Activated T-cell treated with anti-CD3 and anti-CD28 coated beads for 48 hours (primary cell): Measurements from ENCODE around the gene INTS3.
A peak's percentile ranks its signal among the peaks of the same experiment; 100 is the strongest.
"Not testable (repeated sequence)": the region's sequence is repeated elsewhere in the genome, so short reads cannot be mapped to it uniquely, and the experiment has no call there.

ENCODE experiments used
- DNase-seq: peaks from one replicate; pipeline ENCODE4 v3.0.0-alpha.2; 2020; ENCODE audit warnings: low read depth

Gene INTS3

DNA sequence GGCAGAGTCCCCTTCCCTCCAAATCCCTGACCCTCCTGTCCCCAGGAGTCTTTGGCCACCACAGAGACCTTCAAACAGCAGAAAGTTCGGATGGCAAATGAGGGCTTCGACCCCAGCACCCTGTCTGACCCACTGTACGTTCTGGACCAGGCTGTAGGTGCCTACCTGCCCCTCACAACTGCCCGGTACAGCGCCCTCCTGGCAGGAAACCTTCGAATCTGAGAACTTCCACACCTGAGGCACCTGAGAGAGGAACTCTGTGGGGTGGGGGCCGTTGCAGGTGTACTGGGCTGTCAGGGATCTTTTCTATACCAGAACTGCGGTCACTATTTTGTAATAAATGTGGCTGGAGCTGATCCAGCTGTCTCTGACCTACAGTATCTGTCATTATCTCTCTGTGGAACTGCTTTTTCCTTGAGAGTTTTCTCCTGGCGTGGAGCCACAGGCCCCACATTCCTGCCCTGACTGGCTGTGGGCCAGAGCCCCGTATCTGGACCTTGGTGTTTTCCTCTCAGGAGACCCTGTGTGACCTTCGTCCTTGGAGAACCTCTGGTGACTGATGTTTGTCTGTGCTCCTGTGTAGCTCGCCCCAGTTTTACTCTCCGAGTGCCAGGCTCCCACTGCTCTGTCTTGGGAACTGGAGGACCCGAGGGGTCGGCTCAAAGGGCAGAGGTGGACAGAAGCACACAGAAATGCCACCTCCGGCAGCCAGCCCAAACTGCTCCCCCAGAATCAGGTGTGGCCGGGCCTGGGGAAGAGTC is 52.1 kb downstream of the INTS3 start:
- no peak for DNase-seq

DNA sequence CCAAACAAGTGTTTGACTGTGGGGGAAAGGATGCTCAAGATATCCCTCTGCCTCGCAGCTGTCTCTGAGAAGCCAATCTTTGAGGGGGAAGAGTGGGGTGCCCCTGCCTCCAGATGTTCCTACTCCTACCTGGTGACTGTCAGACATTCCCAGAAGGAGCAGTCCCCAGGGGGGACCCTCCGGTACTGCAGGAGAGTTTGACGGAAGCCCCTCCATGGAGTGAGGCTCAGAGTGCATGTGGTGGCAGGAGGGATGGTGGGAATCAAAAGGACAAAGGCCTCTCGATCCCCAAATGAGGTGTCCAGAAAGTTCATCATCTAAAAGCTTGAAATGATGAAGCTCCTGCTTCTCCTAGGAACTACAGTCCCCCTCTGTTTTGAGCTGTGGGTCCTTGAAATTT is 52.7 kb downstream of the INTS3 start:
- no peak for DNase-seq

DNA sequence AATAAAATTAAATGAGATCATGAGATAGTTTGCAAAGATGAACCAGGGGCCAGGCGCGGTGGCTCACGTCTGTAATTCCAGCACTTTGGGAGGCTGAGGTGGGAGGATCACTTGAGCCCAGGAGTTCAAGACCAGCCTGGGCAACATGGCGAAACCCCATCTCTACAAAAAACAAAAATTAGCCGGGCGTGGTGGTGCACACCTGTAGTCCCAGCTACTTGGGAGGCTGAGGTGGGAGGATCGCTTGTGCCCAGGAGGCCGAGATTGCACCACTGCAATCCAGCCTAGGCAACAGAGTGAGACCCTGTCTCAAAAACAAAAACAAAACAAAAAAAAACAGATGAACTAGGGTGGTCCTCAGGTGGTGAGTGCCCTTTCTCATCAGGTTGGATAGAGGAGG is 54.8 kb downstream of the INTS3 start:
- not testable (repeated sequence) for DNase-seq

DNA sequence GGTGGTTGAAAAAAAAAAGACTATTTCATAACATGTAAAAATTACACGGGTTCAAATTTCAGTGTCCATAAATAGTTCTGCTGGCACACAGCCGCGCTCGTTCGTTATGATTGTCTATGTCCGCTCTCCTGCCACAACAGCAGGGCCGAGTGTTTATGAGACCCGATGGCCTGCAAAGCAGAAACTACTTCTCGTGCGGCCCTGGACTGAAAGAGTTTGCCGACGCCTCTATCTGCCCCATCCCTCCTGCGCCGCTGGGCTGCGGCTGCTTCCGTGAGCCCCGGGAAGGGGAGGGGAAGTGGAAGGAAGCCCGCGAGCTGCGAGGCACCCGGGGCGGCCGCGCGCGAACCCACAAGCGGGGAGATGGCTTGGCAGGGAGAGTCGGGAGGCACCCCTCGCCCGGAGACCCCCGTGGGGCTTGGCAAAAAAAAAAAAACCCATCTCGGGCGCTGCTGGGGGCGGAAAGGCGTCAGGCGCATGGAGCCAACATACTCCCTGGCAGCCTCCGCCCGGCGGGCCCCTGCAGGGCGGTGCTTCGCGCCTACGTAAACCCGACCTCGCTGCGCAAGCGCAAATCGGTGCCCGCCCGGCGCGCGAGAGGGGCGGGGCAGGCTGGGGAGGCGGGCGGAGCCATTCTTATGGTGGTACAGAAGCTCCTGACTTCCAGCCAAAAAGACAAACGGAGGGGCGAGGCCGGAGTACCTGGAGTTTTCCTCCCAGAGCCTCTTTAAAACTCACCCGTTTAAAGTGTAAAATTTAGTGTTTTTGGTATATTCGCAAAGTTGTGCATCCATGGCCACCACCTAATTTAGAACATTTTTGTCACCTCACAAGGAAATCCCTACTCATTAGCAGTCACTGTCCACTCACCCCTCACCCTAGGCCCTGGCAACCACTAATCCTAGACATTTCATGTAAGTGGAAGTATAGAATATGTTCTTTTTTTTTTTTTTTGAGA is 55.7 kb downstream of the INTS3 start:
- peak; percentile 92 for DNase-seq

- DNase-seq: no peak
These were observed 58.4 kb downstream of the INTS3 start for GRCh38 chr1:153786038-153786790.

- DNase-seq: no peak
These were observed 61.7 kb downstream of the INTS3 start for GRCh38 chr1:153789478-153790034.

DNA sequence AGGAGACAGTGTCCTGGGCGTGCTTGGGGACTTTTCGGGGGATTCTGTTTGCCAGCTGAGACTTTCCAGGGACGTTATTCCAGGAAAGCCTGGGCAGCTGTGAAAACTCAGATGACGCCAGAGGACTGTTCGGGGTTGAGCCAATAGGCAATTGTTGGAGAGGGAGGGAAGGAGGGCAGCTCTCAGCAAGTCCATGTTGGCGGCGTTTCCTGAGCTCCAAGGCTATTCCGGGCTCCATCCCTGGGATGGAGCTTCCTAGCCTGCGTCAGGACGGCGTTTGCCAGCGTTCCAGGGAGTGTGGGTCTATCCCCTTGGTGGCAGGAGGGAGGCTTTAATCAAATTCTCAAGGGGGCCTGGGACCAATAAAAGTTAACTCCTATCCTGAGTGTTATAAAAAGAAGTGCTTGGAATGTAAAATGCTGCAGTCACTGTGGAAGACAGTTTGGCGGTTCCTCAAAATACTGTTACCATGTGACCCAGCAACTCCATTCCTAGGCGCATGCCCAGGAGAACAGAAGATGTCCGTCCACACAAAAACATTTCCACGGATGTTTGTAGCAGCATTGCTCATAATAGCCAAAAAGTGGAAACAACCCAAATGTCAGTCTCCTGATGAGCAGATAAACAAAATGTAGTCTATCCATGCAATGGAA is 62.6 kb downstream of the INTS3 start:
- no peak for DNase-seq

- no peak for DNase-seq
These were observed 63.3 kb downstream of the INTS3 start for GRCh38 chr1:153790966-153791647.

- no peak for DNase-seq
These were observed 63.9 kb downstream of the INTS3 start for GRCh38 chr1:153791648-153792253.

GRCh38 chr1:153792631-153793041 is 64.8 kb downstream of the INTS3 start:
- no peak for DNase-seq

- no peak for DNase-seq
These were observed 65.6 kb downstream of the INTS3 start for GRCh38 chr1:153793261-153793972.

DNA sequence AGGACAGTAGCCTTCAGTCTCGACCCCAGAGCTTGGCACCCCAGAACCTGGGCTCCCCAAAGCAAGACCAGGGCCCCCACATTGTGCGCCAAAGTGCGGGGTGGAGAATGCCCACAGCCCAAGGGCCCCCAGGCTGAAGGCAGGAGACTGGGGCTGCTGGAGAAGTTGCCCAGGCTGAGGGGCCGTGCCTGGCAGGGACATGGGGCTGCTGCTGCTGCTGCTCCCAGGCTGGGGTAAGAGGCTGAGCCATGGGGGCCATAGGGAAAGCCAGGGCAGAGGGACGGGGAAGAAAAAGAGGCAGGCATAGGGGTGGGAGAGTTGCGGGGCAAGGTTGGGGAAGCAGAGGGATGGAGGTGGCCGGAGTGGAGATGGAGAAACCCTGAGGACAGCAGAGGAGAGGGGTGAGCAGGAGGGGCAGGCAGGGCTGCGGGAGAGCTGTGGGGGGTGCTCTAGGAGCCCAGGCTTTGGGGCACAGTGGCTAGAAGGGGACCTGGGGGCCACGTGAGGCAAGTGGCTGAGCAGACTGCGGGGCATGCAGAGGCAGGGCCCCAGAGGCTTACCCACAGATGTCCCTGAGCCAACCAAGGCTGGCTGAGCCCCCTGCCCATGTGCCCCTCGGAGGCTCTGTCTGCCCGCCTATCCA is 66.2 kb downstream of the INTS3 start:
- no peak for DNase-seq

GRCh38 chr1:153794624-153795329 is 66.9 kb downstream of the INTS3 start:
- no peak for DNase-seq

DNA sequence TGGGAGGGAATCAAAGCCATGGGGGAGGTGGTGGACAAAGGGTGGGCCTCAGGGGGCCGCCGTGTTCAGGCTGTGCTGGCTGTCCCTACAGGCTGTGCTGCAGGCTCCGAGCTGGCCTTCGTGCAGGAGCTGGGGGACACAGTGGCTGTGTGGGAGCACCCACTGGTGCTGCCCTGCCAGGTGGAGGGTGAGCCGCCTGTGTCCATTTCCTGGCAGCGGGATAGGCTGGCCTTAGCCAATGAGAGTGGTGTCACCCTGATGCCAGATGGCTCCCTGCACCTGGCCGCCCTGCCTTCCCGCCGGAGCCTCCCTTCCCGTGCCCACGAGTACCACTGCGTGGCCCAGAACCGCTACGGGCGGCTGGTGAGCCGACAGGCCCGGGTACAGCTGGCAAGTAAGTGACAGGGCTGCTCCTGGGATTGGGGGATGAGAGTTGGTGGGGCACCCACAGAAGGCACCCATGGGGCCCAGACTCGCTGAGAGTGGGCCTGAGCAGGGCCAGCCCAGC is 67.5 kb downstream of the INTS3 start:
- no peak for DNase-seq

DNA sequence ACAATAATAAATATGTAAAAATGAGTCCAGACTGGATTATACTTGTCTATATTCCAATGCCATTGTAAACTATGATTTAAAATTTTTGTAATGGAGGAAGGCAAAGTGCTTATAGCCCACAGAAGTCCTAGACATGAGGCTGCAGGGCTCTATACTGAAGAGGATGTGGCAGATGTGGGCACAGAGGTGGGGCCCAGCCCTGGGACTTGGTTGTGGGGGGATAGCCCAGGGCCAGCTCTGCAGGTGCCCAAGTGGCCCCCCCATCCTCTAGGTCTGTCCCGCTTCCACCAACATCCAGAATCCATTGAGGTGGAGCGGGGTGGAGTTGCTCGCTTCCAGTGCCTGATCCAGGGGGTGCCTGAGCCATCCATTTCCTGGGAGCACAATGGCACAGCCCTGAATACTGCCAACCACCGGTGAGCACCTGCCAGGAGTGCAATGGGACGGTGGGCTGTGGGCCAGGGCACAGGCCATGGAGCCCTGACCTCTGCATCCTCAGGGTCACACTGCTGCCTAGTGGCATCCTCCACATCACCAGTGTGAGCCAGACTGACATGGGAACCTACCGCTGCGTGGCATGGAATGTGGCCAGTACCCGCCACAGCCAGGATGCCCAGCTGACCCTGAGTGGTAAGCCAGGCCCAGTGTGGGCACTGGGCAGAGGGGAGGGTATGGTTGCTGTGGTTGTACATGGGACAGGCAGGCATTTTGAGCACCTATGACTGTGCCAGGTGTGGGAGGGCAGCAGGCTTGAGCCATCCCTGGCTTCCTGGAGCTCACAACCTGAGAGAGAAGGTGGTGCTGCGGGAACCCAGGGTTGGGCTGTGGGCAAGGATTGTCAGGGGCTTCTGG is 68.3 kb downstream of the INTS3 start:
- DNase-seq: no peak

GRCh38 chr1:153796786-153797659 is 69.2 kb downstream of the INTS3 start:
- peak; percentile 69 for DNase-seq

- DNase-seq: no peak
These were observed 70.6 kb downstream of the INTS3 start for GRCh38 chr1:153798468-153798780.
